Gastroesophageal sphincter (tissue), 3 donors: ENCODE measurements around the gene PLPP2.

ENCODE experiments used
- CTCF ChIP-seq, 4 experiments: fragments of 200-600 bp in 2 of 4; fragments of 450-650 bp in 2 of 4; sonication (generic) in 1 of 4; IDR thresholded peaks; one replicate each; pipeline ENCODE4 v1.5.1; 2017 to 2019; ENCODE audit warnings: antibody characterized with exemption in 4 of 4, mild to moderate bottlenecking in 2 of 4, moderate library complexity in 2 of 4
- EP300 ChIP-seq: sonication (generic); formaldehyde crosslinking; IDR thresholded peaks from one replicate; pipeline ENCODE4 v1.6.1; 2017; ENCODE audit warnings: antibody characterized with exemption, mild to moderate bottlenecking
- POLR2AphosphoS5 ChIP-seq: sonication (generic); formaldehyde crosslinking; IDR thresholded peaks from one replicate; pipeline ENCODE4 v1.6.1; 2017; ENCODE audit warnings: antibody characterized with exemption

DNA sequence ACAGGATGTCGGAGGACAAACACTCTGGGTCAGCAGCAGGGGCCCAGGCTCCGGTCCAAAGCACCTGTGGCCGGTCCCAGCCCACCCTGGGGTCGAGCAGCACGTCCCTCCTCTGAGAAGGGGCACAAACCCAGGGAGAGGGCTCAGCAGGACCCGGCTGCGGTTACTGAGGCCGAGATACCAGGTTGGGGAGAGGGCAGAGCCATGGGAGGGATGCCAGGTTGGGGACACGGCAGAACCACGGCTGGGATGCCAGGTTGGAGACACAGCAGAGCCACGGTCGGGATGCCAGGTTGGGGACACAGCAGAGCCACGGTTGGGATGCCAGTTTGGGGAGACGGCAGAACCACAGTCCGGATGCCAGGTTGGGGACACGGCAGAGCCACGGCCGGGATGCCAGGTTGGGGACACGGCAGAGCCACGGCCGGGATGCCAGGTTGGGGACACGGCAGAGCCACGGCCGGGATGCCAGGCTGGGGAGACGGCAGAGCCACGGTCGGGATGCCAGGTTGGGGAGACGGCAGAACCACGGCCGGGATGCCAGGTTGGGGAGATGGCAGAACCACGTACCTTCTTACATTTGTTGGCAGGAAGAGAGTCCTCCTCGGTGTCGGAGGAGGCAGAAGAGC is 34.8 kb upstream of the PLPP2 start:
- no peak for TF ChIP-seq CTCF (IDR thresholded peaks at IDR 0.05)
- TF ChIP-seq EP300, result no peak
- no peak for TF ChIP-seq POLR2AphosphoS5
